IMR-90 (cell line): ENCODE measurements around the gene GK. TPM values are rescaled to one million over a fixed set of nuclear protein-coding genes. Genes with fewer than 3 reads are reported as not detected.

ENCODE experiments used
- ATAC-seq: fragments of 200-7000 bp; cut with Tn5 transposase; 2 replicates; pipeline ENCODE4 v1.9.1; 2020; ENCODE audit warnings: low read depth, mild to moderate bottlenecking, moderate library complexity
- BruUV-seq: library from RNA; stranded (reverse); fragments of 400-500 nt; replicated peaks from 2 replicates; lab custom pipeline; 2021; lab: Mats Ljungman, UMichigan
- CTCF ChIA-PET: fragments of 300-600 bp; formaldehyde crosslinking; extraction: SDS; loops from one replicate; lab custom pipeline; 2021; ENCODE audit warnings: antibody characterized with exemption; lab: Yijun Ruan, JAX
- POLR2A ChIA-PET: fragments of 300-600 bp; sonication (Branson Sonifier 250); formaldehyde crosslinking; loops from one replicate; lab custom pipeline; 2022; ENCODE audit warnings: antibody characterized with exemption; ENCODE audit not compliant: unreplicated experiment; lab: Charles Lee
- DNase-seq: peaks from one replicate; pipeline ENCODE4 v3.0.0; 2013
- H2AFZ ChIP-seq: replicated peaks from 2 replicates; pipeline ENCODE3; 2013; ENCODE audit warnings: low read length, mild to moderate bottlenecking; ENCODE audit not compliant: poor library complexity
- H2AK5ac ChIP-seq: 2 replicates; pipeline ENCODE4 v1.6.1; 2013; ENCODE audit warnings: low read depth, low read length, inconsistent platforms
- H2AK9ac ChIP-seq: replicated peaks from 2 replicates; pipeline ENCODE3; 2013; ENCODE audit warnings: mild to moderate bottlenecking, low read depth, low read length, moderate library complexity; ENCODE audit not compliant: poor library complexity
- H2BK120ac ChIP-seq: 2 replicates; pipeline ENCODE4 v1.6.1; 2013; ENCODE audit warnings: low read depth, low read length, inconsistent platforms
- H2BK15ac ChIP-seq: 3 replicates; pipeline ENCODE4 v1.6.1; 2013; ENCODE audit warnings: low read depth, low read length, inconsistent platforms
- H2BK20ac ChIP-seq: 2 replicates; pipeline ENCODE4 v1.6.1; 2013; ENCODE audit warnings: low read depth, mild to moderate bottlenecking, inconsistent platforms, low read length, moderate library complexity
- H2BK5ac ChIP-seq: 2 replicates; pipeline ENCODE4 v1.6.1; 2013; ENCODE audit warnings: mild to moderate bottlenecking, low read depth, low read length, inconsistent platforms; ENCODE audit not compliant: poor library complexity, severe bottlenecking
- H3K14ac ChIP-seq: replicated peaks from 2 replicates; pipeline ENCODE4 v1.6.1; 2013; ENCODE audit warnings: low read depth, low read length, inconsistent platforms
- H3K18ac ChIP-seq: 2 replicates; pipeline ENCODE4 v1.6.1; 2013; ENCODE audit warnings: low read depth, low read length, control low read depth
- H3K23ac ChIP-seq: 2 replicates; pipeline ENCODE4 v1.6.1; 2013; ENCODE audit warnings: low read depth, low read length, inconsistent platforms
- H3K27ac ChIP-seq: 2 replicates; pipeline ENCODE4 v1.5.1; 2013; ENCODE audit warnings: mild to moderate bottlenecking, control low read depth, low read length; ENCODE audit not compliant: insufficient read depth
- H3K27me3 ChIP-seq: 2 replicates; pipeline ENCODE4 v1.6.1; 2013; ENCODE audit warnings: low read length; ENCODE audit not compliant: control insufficient read depth, insufficient read depth
- H3K36me3 ChIP-seq: 2 replicates; pipeline ENCODE4 v1.6.1; 2013; ENCODE audit warnings: low read length, mixed read lengths; ENCODE audit not compliant: control insufficient read depth, insufficient read depth
- H3K4ac ChIP-seq: 2 replicates; pipeline ENCODE4 v1.6.1; 2013; ENCODE audit warnings: low read depth, low read length, inconsistent platforms
- H3K4me1 ChIP-seq: 2 replicates; pipeline ENCODE4 v1.6.1; 2013; ENCODE audit warnings: low read length, mixed read lengths; ENCODE audit not compliant: control insufficient read depth, insufficient read depth
- H3K4me2 ChIP-seq: 2 replicates; pipeline ENCODE4 v1.6.1; 2013; ENCODE audit warnings: low read depth, mild to moderate bottlenecking, control low read depth, low read length, moderate library complexity
- H3K4me3 ChIP-seq: 2 replicates; pipeline ENCODE4 v1.5.1; 2013; ENCODE audit warnings: low read depth, mild to moderate bottlenecking, control low read depth, low read length, moderate library complexity; ENCODE audit not compliant: insufficient read depth
- H3K56ac ChIP-seq: 2 replicates; pipeline ENCODE4 v1.6.1; 2013; ENCODE audit warnings: low read length, inconsistent platforms; ENCODE audit not compliant: insufficient read depth; ENCODE audit errors: extremely low read depth
- H3K79me1 ChIP-seq, 2 experiments: 2 replicates each; pipeline ENCODE4 v1.6.1; 2013; ENCODE audit warnings: low read length in 2 of 2, inconsistent platforms in 1 of 2, low read depth in 1 of 2
- H3K9ac ChIP-seq: 2 replicates; pipeline ENCODE4 v1.6.1; 2013; ENCODE audit warnings: low read depth, low read length, control low read depth
- H3K9me1 ChIP-seq: 2 replicates; pipeline ENCODE4 v1.6.1; 2013; ENCODE audit warnings: low read length, inconsistent platforms; ENCODE audit not compliant: insufficient read depth
- H3K9me3 ChIP-seq: 2 replicates; pipeline ENCODE4 v1.6.1; 2013; ENCODE audit warnings: low read length; ENCODE audit not compliant: control insufficient read depth, insufficient read depth
- H4K20me1 ChIP-seq: 2 replicates; pipeline ENCODE4 v1.6.1; 2013; ENCODE audit warnings: low read length, inconsistent platforms; ENCODE audit not compliant: insufficient read depth
- H4K5ac ChIP-seq: 2 replicates; pipeline ENCODE4 v1.6.1; 2013; ENCODE audit warnings: mild to moderate bottlenecking, low read depth, low read length, control low read depth
- H4K8ac ChIP-seq, 2 experiments: 2 replicates each; pipeline ENCODE4 v1.6.1; 2013; ENCODE audit warnings: low read depth in 2 of 2, low read length in 2 of 2, control low read depth in 1 of 2, inconsistent platforms in 1 of 2
- H4K91ac ChIP-seq: 2 replicates; pipeline ENCODE4 v1.6.1; 2013; ENCODE audit warnings: low read depth, low read length, inconsistent platforms; ENCODE audit not compliant: insufficient read depth
- BHLHE40 ChIP-seq: fragments of 150-350 bp; IDR thresholded peaks from 2 replicates; pipeline ENCODE4 v1.6.1; 2016; ENCODE audit warnings: mild to moderate bottlenecking, low read depth, low read length
- CEBPB ChIP-seq: IDR thresholded peaks from 2 replicates; pipeline ENCODE4 v1.6.1; 2012; ENCODE audit warnings: low read depth, low read length, improper control_type of control experiment
- CTCF ChIP-seq: conservative IDR thresholded peaks from 2 replicates; pipeline ENCODE4 v1.5.1; 2012; ENCODE audit warnings: mild to moderate bottlenecking, low read depth, low read length, improper control_type of control experiment
- ELK1 ChIP-seq: fragments of 150-350 bp; IDR thresholded peaks from 2 replicates; pipeline ENCODE4 v1.6.1; 2016; ENCODE audit warnings: low read depth, mild to moderate bottlenecking, low read length, moderate library complexity, borderline replicate concordance
- FOS ChIP-seq: fragments of 150-350 bp; IDR thresholded peaks from 2 replicates; pipeline ENCODE4 v1.6.1; 2016; ENCODE audit warnings: low read depth, low read length
- MAFK ChIP-seq: IDR thresholded peaks from 2 replicates; pipeline ENCODE4 v1.6.1; 2012; ENCODE audit warnings: low read depth, low read length, improper control_type of control experiment
- MAZ ChIP-seq: IDR thresholded peaks from 2 replicates; pipeline ENCODE4 v1.6.1; 2012; ENCODE audit warnings: low read depth, mild to moderate bottlenecking, low read length, improper control_type of control experiment, moderate library complexity, borderline replicate concordance
- MXI1 ChIP-seq: IDR thresholded peaks from 2 replicates; pipeline ENCODE4 v1.6.1; 2012; ENCODE audit warnings: low read depth, mild to moderate bottlenecking, low read length, moderate library complexity, borderline replicate concordance
- NFE2L2 ChIP-seq: fragments of 150-350 bp; IDR thresholded peaks from 2 replicates; pipeline ENCODE4 v1.6.1; 2016; ENCODE audit warnings: low read depth, mild to moderate bottlenecking, low read length
- POLR2A ChIP-seq: IDR thresholded peaks from 2 replicates; pipeline ENCODE4 v1.6.1; 2012; ENCODE audit warnings: mild to moderate bottlenecking, low read depth, low read length
- SMC3 ChIP-seq: fragments of 150-350 bp; IDR thresholded peaks from 2 replicates; pipeline ENCODE4 v1.6.1; 2016; ENCODE audit warnings: low read depth, mild to moderate bottlenecking, antibody characterized with exemption, low read length, moderate library complexity
- USF2 ChIP-seq: fragments of 150-350 bp; IDR thresholded peaks from 2 replicates; pipeline ENCODE4 v1.6.1; 2017; ENCODE audit warnings: mild to moderate bottlenecking, antibody characterized with exemption, low read length, low read depth
- WGBS, 2 experiments: methylation state at CpG; one replicate each; pipeline versions ENCODE4 v1.1.5 to v1.1.7; 2013; ENCODE audit warnings: missing lambda C conversion rate in 2 of 2; ENCODE audit not compliant: insufficient read length in 1 of 2; ENCODE audit errors: extremely low coverage in 2 of 2; 5-methylcytosine and 5-hydroxymethylcytosine counted together
- dilution Hi-C: fragments of 300-500 bp; cut with HindIII; formaldehyde crosslinking; loops from one replicate; pipeline ENCODE4 v1.14.3; 2018; ENCODE audit warnings: low sequenced_read_pairs; ENCODE audit not compliant: unreplicated experiment
- in situ Hi-C: fragments of 300-500 bp; cut with MboI; formaldehyde crosslinking; loops from 3 replicates; pipeline ENCODE4 v1.14.3; 2019; ENCODE audit warnings: low sequenced_read_pairs, inconsistent platforms, mixed read lengths
- intact Hi-C: fragments of 100-400 bp; cut with micrococcal nuclease; formaldehyde crosslinking; loops from 2 replicates; pipeline ENCODE4 v1.10.0; 2022
- polyA plus RNA-seq, 3 experiments: library from polyadenylated mRNA; depleted of rRNA; stranded (reverse); fragments of >200 nt; gene quantifications; 2 replicates each; pipeline ENCODE4 v1.2.3, GENCODE V29; 2012; ENCODE audit warnings: low replicate concordance in 1 of 3
- total RNA-seq: library from RNA; depleted of rRNA; stranded (reverse); fragments of >200 nt; gene quantifications from 2 replicates; pipeline ENCODE4 v1.2.3, GENCODE V29; 2012

Gene GK
- total and polyA plus RNA-seq, 2 of the 4 experiments (the other 2 are of a cell fraction) = 7.6 to 9.3 TPM

GRCh38 chrX:30659421-30659820 is 6.2 kb downstream of the GK start:
- Histone ChIP-seq H2AK9ac (no peak overlapping the region), H4K91ac (no peak overlapping the region), H2BK5ac (peak overlapping the region; percentile 91), H3K18ac (no peak overlapping the region), H3K36me3 (peaks cover 4% of the 10 kb centered on the region), H3K4ac (no peak overlapping the region), H3K4me1 (peaks cover 6% of the 10 kb centered on the region), H3K27me3 (no peaks in the 10 kb centered on the region), H2BK120ac (no peak overlapping the region), H3K56ac (no peak overlapping the region), H4K5ac (no peak overlapping the region), H3K23ac (no peak overlapping the region), H2BK20ac (no peak overlapping the region), H2BK15ac (no peak overlapping the region), H3K9me1 (peaks cover 6% of the 10 kb centered on the region), H2AK5ac (no peak overlapping the region), H3K9ac (no peak overlapping the region), H4K20me1 (no peaks in the 10 kb centered on the region), H3K79me1 (peaks cover 4 to 15% of the 10 kb centered on the region in 2 experiments), H4K8ac (no peak overlapping the region), H3K4me3 (no peak overlapping the region), H3K27ac (peak overlapping the region; percentile 65; the same call in 1 of the 2 replicates), H3K9me3 (no peaks in the 10 kb centered on the region), H2AFZ (no peak overlapping the region), H3K14ac (no peak overlapping the region), H3K4me2 (no peak overlapping the region)
- DNase-seq = peak; percentile 95
- dilution Hi-C loops = no loop called here
- intact Hi-C loops = loop anchor here (10.0 kb wide), 1 partner anchor 85 kb away; the partner anchor contains the start of gene TASL
- ATAC-seq = peak; percentile 81
- ChIA-PET CTCF (no interaction called here), POLR2A (no interaction called here)
- WGBS, 2 experiments = no CpG with 5 or more reads among the region's 2 CpGs
- in situ Hi-C loops = no loop called here
- TF ChIP-seq ELK1 (no peak), SMC3 (no peak), FOS (peak; percentile 64; the same call in 1 of the 2 replicates), BHLHE40 (no peak), MXI1 (no peak), USF2 (peak; percentile 82), MAZ (no peak), NFE2L2 (peak; percentile 80), POLR2A (peak; percentile 66), MAFK (no peak), CTCF (no peak), CEBPB (peak; percentile 87)
- BruUV-seq = no TSS peak
